Ramos (cell line): ENCODE measurements around the gene MTERF1.

Experiments
- in situ Hi-C: fragments of 300-500 bp; cut with MboI; formaldehyde crosslinking; loops from one replicate; pipeline ENCODE4 v1.14.3; 2022; ENCODE audit warnings: low sequenced_read_pairs; ENCODE audit not compliant: unreplicated experiment

Gene MTERF1

DNA sequence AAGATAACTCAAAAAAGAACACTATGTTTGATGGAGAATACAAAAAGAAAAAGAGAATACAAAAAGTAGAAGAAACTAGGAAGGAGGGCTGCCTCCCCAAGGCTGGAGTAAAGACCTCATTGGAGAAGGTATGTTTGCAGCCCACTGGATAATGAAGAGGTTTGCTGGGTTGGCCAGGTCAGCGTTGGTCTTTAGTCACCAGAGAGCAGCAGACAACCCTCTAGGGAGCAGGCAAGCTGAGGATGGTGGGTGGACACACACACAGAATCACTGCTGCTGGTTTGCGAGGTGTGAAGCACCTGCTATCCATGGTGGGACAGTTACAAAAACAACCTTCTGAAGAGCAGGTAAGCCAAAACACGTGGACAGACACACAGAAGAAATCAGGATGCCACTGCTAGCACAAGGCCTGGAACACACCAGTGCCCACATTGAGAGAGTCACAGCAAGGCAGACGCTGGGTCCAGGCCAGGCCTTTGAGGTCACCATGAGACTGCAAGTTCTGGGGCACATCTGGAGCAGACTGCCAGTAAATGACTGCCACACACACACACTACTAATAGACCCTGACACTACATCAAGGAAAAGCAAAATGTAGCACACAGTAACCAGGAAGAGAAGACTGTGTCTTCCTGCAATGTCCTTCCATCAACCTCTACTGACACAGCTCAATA is 43.0 kb downstream of the MTERF1 start:
- in situ Hi-C loops, result loop anchor here (25.0 kb wide), 1 partner anchor 1225 kb away; no protein-coding TSS in a partner anchor

DNA sequence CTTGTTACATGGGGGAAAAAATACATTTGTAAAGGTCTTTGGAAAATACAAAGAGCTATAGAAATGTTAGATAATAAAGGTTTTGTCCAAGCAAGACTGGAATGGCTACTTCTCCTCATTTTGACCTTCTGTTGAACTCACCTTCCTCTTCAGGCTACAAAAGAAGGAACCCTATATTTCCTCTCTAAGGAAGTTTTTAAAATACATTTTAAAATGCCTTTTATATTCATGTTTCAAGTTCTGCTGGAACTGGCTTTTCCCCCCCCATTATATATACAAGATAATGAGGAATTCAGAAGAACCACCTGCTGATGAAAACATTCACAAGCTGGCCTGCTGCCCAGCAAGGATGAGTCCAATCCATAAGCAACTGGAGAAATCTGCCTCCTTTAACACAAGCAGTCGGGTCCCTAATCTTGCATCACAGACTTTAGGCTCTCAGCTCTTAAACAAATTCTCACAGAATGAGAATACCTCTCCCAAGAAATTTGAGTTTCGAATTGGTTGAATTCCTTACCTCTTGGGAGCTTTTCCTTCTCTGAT is 44.6 kb downstream of the MTERF1 start:
- in situ Hi-C loops, result loop anchor here (25.0 kb wide), 1 partner anchor 1226 kb away; no protein-coding TSS in a partner anchor

DNA sequence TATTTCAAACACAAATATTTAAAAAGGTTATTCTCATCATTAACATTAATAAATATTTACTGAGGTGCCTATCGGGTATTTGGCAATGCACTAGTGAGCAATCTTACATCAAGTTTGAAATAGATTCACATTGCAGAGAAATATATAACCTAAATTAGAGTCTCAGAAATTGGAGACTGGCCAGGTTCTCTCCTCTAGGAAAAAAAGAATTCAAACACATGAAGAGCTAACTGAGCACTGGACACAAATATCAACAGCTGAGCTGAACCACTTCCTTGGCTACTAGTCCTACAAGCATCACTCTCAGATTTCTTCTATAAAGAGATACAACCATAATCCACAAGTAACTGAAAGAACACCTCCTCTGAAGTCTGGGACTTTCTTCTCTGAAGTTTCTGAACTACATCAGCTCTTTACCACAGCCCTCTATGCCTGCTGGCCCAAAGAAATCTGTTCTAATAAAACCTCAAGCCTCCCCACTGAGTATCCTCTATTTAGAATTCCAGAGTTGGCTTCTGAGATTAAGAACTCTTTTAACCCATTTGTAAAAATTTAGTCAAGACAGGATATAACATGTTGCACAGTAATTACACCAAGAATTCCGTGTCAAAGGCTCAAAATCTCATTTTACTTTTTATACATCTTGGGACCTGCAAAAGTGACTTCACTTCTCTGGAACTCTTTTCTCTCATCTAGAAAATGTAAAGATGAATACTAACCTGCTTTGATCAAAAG is 45.2 kb downstream of the MTERF1 start:
- in situ Hi-C loops, result loop anchor here (25.0 kb wide), 1 partner anchor 1227 kb away; no protein-coding TSS in a partner anchor

DNA sequence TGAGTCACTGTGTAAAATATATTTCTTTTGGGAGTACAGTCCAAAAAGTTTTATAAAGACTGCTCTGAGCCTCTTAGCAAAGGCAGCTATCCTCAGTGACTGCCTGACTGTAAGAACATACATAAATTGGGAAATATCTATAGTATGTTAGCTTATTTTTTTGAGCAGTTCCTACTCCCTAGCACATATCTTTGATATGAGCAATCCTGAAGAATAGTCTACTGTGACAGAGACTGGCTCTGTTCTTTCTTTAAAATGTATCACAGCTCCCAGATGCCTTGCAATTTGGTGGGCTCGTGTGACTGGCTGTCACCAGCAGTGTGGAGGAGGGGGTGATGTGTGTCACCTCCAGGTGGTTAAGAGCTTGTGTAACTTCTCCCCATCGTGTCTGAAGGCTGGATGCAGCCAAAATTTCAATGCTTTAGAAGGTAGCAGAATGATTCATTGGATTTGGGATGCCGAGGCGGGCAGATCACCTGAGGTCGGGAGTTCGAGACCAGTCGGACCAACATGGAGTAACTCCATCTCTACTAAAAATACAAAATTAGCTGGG is 47.9 kb downstream of the MTERF1 start:
- in situ Hi-C loops, result loop anchor here (25.0 kb wide), 1 partner anchor 1230 kb away; no protein-coding TSS in a partner anchor

DNA sequence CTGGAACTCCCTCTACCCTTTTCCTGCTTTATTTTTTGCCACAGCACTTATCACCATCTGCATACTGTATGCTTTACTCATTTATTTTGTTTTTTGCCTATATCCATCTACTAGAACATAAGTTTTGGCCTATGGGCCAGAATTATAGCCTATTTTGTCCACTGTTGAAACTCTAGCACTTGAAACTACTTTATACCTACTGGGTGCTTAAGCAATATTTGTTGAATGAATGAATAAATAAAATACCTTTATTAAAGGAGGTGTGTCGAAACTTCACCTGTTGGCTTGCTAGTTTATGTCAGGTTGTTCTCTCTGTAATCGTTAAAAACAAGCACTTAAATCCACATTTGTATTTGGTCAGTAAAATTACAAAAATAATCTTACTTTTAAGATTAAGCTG is 53.3 kb downstream of the MTERF1 start:
- in situ Hi-C loops, result loop anchor here (25.0 kb wide), 1 partner anchor 1235 kb away; no protein-coding TSS in a partner anchor

DNA sequence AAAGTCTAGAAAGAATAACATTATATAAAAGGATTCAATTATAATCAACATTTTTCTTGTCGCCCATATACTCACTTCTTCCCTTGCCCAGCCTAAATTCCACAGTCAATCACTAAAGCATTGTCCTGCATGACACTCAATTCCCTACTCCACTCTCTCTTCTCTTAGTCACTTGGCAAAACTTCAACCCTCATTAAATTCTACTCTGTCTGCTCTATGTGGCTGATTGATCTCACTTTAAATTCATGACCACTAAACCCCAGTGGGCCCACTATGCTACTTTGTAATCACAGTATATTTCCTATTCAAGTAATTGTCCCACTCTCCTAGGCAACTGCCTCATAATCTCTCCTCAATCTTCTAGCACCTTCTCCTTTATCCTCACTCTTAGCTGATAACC is 54.1 kb downstream of the MTERF1 start:
- in situ Hi-C loops, result loop anchor here (25.0 kb wide), 1 partner anchor 1236 kb away; no protein-coding TSS in a partner anchor

DNA sequence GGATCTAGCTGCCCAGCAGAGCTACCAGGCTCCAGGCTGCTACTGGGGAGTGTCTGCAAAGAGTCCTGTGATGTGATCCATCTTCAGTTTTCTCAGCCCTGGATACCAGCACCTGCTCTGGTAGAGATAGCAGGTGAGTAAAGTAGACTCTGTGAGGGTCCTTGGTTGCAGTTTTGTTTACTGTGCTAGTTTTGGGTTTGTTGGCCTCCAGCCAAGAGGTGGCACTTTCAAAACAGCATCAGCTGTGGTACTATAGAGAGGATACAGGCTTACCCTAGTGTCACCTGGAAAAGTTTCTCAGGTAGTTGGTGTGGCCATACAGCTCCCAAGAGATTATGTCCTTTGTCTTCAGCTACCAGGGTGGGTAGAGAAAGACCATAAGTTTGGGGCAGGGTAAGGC is 56.3 kb downstream of the MTERF1 start:
- in situ Hi-C loops, result no loop called here
